Activated T-helper 1 cell treated with anti-CD3 and anti-CD28 coated beads, Interleukin-12 subunit alpha, Interleukin-12 subunit beta, Interleukin-2, Interleukin-4 antibody, amounts not matched to agents 30 ng/mL and 10 ng/mL and 1 ng/mL, durations not matched to agents 14 hours and 24 hours and 36 hours (primary cell): ENCODE measurements around the gene VAV3. TPM values are rescaled to one million over a fixed set of nuclear protein-coding genes. Genes with fewer than 3 reads are reported as not detected.

Source experiments
- DNase-seq: peaks from one replicate; pipeline ENCODE4 v3.0.0; 2021; ENCODE audit warnings: low spot score
- H3K27ac Mint-ChIP-seq: one replicate; pipeline ENCODE4 v1.8.0; 2021; ENCODE audit warnings: mild to moderate bottlenecking, mixed read lengths
- H3K27me3 Mint-ChIP-seq: one replicate; pipeline ENCODE4 v1.8.0; 2022; ENCODE audit warnings: mild to moderate bottlenecking, moderate library complexity, mixed read lengths; ENCODE audit not compliant: insufficient read depth
- H3K36me3 Mint-ChIP-seq: one replicate; pipeline ENCODE4 v1.8.0; 2021; ENCODE audit warnings: low read depth, mixed read lengths
- H3K4me1 Mint-ChIP-seq: one replicate; pipeline ENCODE4 v1.8.0; 2021; ENCODE audit warnings: low read depth, mixed read lengths
- H3K4me3 Mint-ChIP-seq: one replicate; pipeline ENCODE4 v1.8.0; 2021; ENCODE audit warnings: mild to moderate bottlenecking, moderate library complexity, mixed read lengths
- H3K9me3 Mint-ChIP-seq: one replicate; pipeline ENCODE4 v1.8.0; 2021; ENCODE audit warnings: mixed read lengths
- intact Hi-C: fragments of 100-400 bp; cut with micrococcal nuclease; formaldehyde crosslinking; loops from one replicate; pipeline ENCODE4 v1.15.1; 2024
- total RNA-seq: library from RNA; stranded (reverse); gene quantifications from 2 replicates; pipeline ENCODE4 v1.2.3, GENCODE V29; 2022

The VAV3 gene
- total RNA-seq, 1 donor from 2014 or later, result 5.3 TPM

- Mint-ChIP-seq H3K4me3 (peak overlapping the region; percentile 16), H3K4me1 (peaks cover 37% of the 10 kb centered on the region), H3K27me3 (no peaks in the 10 kb centered on the region), H3K9me3 (no peaks in the 10 kb centered on the region), H3K36me3 (peaks cover 2% of the 10 kb centered on the region), H3K27ac (no peak overlapping the region)
- intact Hi-C loops, result loop anchor here (10.0 kb wide), 1 partner anchor 148 kb away; no protein-coding TSS in a partner anchor
- no peak for DNase-seq
Observed at GRCh38 chr1:107787299-107787698, 177.7 kb downstream of the VAV3 start.

- no peaks in the 10 kb centered on the region for H3K27me3 Mint-ChIP-seq
- peaks cover 37% of the 10 kb centered on the region for H3K4me1 Mint-ChIP-seq
- H3K9me3 Mint-ChIP-seq, result no peaks in the 10 kb centered on the region
- intact Hi-C loops, result loop anchor here (1.0 to 10.0 kb wide), 2 partner anchors 148 to 339 kb away; no protein-coding TSS in a partner anchor
- peak overlapping the region; percentile 72 for H3K27ac Mint-ChIP-seq
- peaks cover 2% of the 10 kb centered on the region for H3K36me3 Mint-ChIP-seq
- DNase-seq, result no peak
- peak overlapping the region; percentile 48 for H3K4me3 Mint-ChIP-seq
Observed at GRCh38 chr1:107786203-107786845, 178.7 kb downstream of the VAV3 start.

- no peak for DNase-seq
- H3K4me1 Mint-ChIP-seq, result peaks cover 37% of the 10 kb centered on the region
- H3K27me3 Mint-ChIP-seq, result no peaks in the 10 kb centered on the region
- H3K36me3 Mint-ChIP-seq, result peaks cover 2% of the 10 kb centered on the region
- H3K27ac Mint-ChIP-seq, result peak overlapping the region; percentile 72
- intact Hi-C loops, result loop anchor here (1.0 to 10.0 kb wide), 2 partner anchors 149 to 340 kb away; no protein-coding TSS in a partner anchor
- H3K9me3 Mint-ChIP-seq, result no peaks in the 10 kb centered on the region
- H3K4me3 Mint-ChIP-seq, result peak overlapping the region; percentile 59
Observed at GRCh38 chr1:107785496-107786202, 179.3 kb downstream of the VAV3 start.

GRCh38 chr1:107782217-107782845, 182.6 kb downstream of the VAV3 start:
- H3K4me3 Mint-ChIP-seq, result no peak overlapping the region

GRCh38 chr1:107781245-107781644, 183.7 kb downstream of the VAV3 start:
- H3K4me3 Mint-ChIP-seq, result no peak overlapping the region
- intact Hi-C loops, result loop anchor here (10.0 kb wide), 1 partner anchor 154 kb away; no protein-coding TSS in a partner anchor
- no peaks in the 10 kb centered on the region for H3K36me3 Mint-ChIP-seq
- no peak overlapping the region for H3K27ac Mint-ChIP-seq
- no peaks in the 10 kb centered on the region for H3K9me3 Mint-ChIP-seq
- H3K27me3 Mint-ChIP-seq, result no peaks in the 10 kb centered on the region
- no peak for DNase-seq
- H3K4me1 Mint-ChIP-seq, result peaks cover 10% of the 10 kb centered on the region

More at GRCh38 chr1:107782217-107782845, 182.6 kb downstream of the VAV3 start:
- H3K27me3 Mint-ChIP-seq, result no peaks in the 10 kb centered on the region
- H3K9me3 Mint-ChIP-seq, result no peaks in the 10 kb centered on the region
- DNase-seq, result peak; percentile 16
- no peaks in the 10 kb centered on the region for H3K36me3 Mint-ChIP-seq
- H3K4me1 Mint-ChIP-seq, result peaks cover 21% of the 10 kb centered on the region
- intact Hi-C loops, result loop anchor here (1.0 to 10.0 kb wide), 6 partner anchors 152 to 860 kb away; partner anchors contain the start of genes EEIG2 and SLC25A24
- H3K27ac Mint-ChIP-seq, result no peak overlapping the region

GRCh38 chr1:107777664-107778047, 187.3 kb downstream of the VAV3 start:
- Mint-ChIP-seq H3K4me1 (no peaks in the 10 kb centered on the region), H3K27me3 (no peaks in the 10 kb centered on the region), H3K9me3 (no peaks in the 10 kb centered on the region), H3K36me3 (no peaks in the 10 kb centered on the region), H3K4me3 (no peak overlapping the region), H3K27ac (no peak overlapping the region)
- DNase-seq, result no peak
- intact Hi-C loops, result no loop called here

GRCh38 chr1:107776900-107777663, 187.9 kb downstream of the VAV3 start:
- DNase-seq, result no peak
- H3K9me3 Mint-ChIP-seq, result no peaks in the 10 kb centered on the region
- H3K4me1 Mint-ChIP-seq, result no peaks in the 10 kb centered on the region
- no peak overlapping the region for H3K4me3 Mint-ChIP-seq
- intact Hi-C loops, result no loop called here
- no peaks in the 10 kb centered on the region for H3K36me3 Mint-ChIP-seq
- no peak overlapping the region for H3K27ac Mint-ChIP-seq
- no peaks in the 10 kb centered on the region for H3K27me3 Mint-ChIP-seq

- Mint-ChIP-seq H3K27ac (no peak overlapping the region), H3K36me3 (no peaks in the 10 kb centered on the region), H3K9me3 (no peaks in the 10 kb centered on the region), H3K4me3 (no peak overlapping the region), H3K27me3 (no peaks in the 10 kb centered on the region), H3K4me1 (no peaks in the 10 kb centered on the region)
- intact Hi-C loops, result no loop called here
- DNase-seq, result no peak
Observed at GRCh38 chr1:107771377-107771776, 193.6 kb downstream of the VAV3 start.

- Mint-ChIP-seq H3K4me1 (no peaks in the 10 kb centered on the region), H3K9me3 (no peaks in the 10 kb centered on the region), H3K27me3 (no peaks in the 10 kb centered on the region), H3K27ac (no peak overlapping the region), H3K4me3 (no peak overlapping the region), H3K36me3 (no peaks in the 10 kb centered on the region)
- no peak for DNase-seq
- intact Hi-C loops, result no loop called here
Observed at GRCh38 chr1:107767156-107767582, 197.8 kb downstream of the VAV3 start.

GRCh38 chr1:107766533-107766932, 198.4 kb downstream of the VAV3 start:
- intact Hi-C loops, result no loop called here
- no peaks in the 10 kb centered on the region for H3K36me3 Mint-ChIP-seq
- H3K4me3 Mint-ChIP-seq, result no peak overlapping the region
- H3K27ac Mint-ChIP-seq, result no peak overlapping the region
- H3K4me1 Mint-ChIP-seq, result no peaks in the 10 kb centered on the region
- H3K9me3 Mint-ChIP-seq, result no peaks in the 10 kb centered on the region
- no peak for DNase-seq
- no peaks in the 10 kb centered on the region for H3K27me3 Mint-ChIP-seq

GRCh38 chr1:107762751-107763390, 202.1 kb downstream of the VAV3 start:
- Mint-ChIP-seq H3K9me3 (no peaks in the 10 kb centered on the region), H3K4me1 (no peaks in the 10 kb centered on the region), H3K4me3 (no peak overlapping the region), H3K27ac (no peak overlapping the region), H3K27me3 (no peaks in the 10 kb centered on the region), H3K36me3 (no peaks in the 10 kb centered on the region)
- no peak for DNase-seq
- intact Hi-C loops, result no loop called here

GRCh38 chr1:107760065-107760464, 204.9 kb downstream of the VAV3 start:
- no peak overlapping the region for H3K27ac Mint-ChIP-seq
- intact Hi-C loops, result no loop called here
- H3K9me3 Mint-ChIP-seq, result no peaks in the 10 kb centered on the region
- H3K36me3 Mint-ChIP-seq, result no peaks in the 10 kb centered on the region
- no peaks in the 10 kb centered on the region for H3K4me1 Mint-ChIP-seq
- no peak for DNase-seq
- H3K27me3 Mint-ChIP-seq, result no peaks in the 10 kb centered on the region
- H3K4me3 Mint-ChIP-seq, result no peak overlapping the region
